BJ (cell line): ENCODE data around the gene KCNQ1OT1. TPM values are rescaled to one million over a fixed set of nuclear protein-coding genes. Genes with fewer than 3 reads are reported as not detected.

Experiments
- CTCF ChIA-PET: fragments of 350-600 bp; formaldehyde crosslinking; extraction: SDS; loops from one replicate; lab custom pipeline; 2021; ENCODE audit warnings: antibody characterized with exemption, inconsistent platforms; lab: Yijun Ruan, JAX
- POLR2A ChIA-PET: fragments of 300-600 bp; sonication (Branson Sonifier 250); formaldehyde crosslinking; extraction: SDS; loops from one replicate; lab custom pipeline; 2021; ENCODE audit warnings: antibody characterized with exemption; lab: Charles Lee
- DNase-seq: peaks from one replicate; pipeline ENCODE4 v3.0.0-alpha.2; 2011; ENCODE audit warnings: low read depth
- H3K27me3 ChIP-seq: 2 replicates; pipeline ENCODE4 v1.6.0; 2011; ENCODE audit warnings: low read length; ENCODE audit not compliant: control insufficient read depth, insufficient read depth
- H3K36me3 ChIP-seq: 2 replicates; pipeline ENCODE4 v1.5.1; 2011; ENCODE audit warnings: low read length; ENCODE audit not compliant: control insufficient read depth, insufficient read depth
- H3K4me3 ChIP-seq: 2 replicates; pipeline ENCODE4 v1.5.1; 2011; ENCODE audit warnings: low read depth, mild to moderate bottlenecking, control low read depth, low read length
- polyA plus RNA-seq: library from polyadenylated mRNA; depleted of rRNA; stranded (reverse); fragments of >200 nt; gene quantifications from 2 replicates; pipeline ENCODE4 v1.2.3, GENCODE V29; 2011
- TF ChIP-seq, protein P1 (sequence below): IDR thresholded peaks from 2 replicates; pipeline ENCODE4 v1.5.1; 2011; ENCODE audit warnings: low read depth, mild to moderate bottlenecking, control low read depth, inconsistent platforms, low read length, moderate library complexity; ENCODE audit not compliant: insufficient read depth

KCNQ1OT1 gene
- polyA plus RNA-seq, 1 experiment: 0.16 TPM

DNA sequence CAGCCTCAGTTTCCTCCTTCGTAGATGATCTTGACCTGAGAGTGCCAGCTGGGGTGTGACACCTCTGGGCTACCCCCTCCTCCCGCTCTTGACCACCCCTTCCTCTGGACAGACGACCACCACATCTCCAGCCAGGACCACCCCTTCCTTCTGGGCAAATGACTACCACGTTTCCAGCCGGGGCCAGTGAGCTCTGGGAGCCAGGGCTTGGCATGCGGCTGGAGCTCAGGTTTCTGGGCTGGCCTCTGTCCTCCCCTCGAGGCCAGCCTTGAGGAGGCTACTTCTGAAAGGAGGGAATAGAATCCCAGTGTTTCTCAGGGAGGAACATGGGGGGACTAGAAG is 120.9 kb downstream of the KCNQ1OT1 start:
- no peak for DNase-seq
- ChIA-PET CTCF (no interaction called here), POLR2A (interaction anchor here (0.6 kb wide), 1 partner anchor 304 kb away, joined by 3 read pairs; no protein-coding TSS in a partner anchor)

GRCh38 chr11:2577991-2578928 is 121.5 kb downstream of the KCNQ1OT1 start:
- no peak for DNase-seq
- Histone ChIP-seq H3K27me3 (no peaks in the 10 kb centered on the region), H3K4me3 (no peak overlapping the region), H3K36me3 (no peaks in the 10 kb centered on the region)
- ChIA-PET CTCF (no interaction called here), POLR2A (interaction anchor here (0.6 kb wide), 1 partner anchor 305 kb away, joined by 3 read pairs; no protein-coding TSS in a partner anchor)
- TF ChIP-seq, protein P1, sequence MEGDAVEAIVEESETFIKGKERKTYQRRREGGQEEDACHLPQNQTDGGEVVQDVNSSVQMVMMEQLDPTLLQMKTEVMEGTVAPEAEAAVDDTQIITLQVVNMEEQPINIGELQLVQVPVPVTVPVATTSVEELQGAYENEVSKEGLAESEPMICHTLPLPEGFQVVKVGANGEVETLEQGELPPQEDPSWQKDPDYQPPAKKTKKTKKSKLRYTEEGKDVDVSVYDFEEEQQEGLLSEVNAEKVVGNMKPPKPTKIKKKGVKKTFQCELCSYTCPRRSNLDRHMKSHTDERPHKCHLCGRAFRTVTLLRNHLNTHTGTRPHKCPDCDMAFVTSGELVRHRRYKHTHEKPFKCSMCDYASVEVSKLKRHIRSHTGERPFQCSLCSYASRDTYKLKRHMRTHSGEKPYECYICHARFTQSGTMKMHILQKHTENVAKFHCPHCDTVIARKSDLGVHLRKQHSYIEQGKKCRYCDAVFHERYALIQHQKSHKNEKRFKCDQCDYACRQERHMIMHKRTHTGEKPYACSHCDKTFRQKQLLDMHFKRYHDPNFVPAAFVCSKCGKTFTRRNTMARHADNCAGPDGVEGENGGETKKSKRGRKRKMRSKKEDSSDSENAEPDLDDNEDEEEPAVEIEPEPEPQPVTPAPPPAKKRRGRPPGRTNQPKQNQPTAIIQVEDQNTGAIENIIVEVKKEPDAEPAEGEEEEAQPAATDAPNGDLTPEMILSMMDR: no peak

More for the DNA sequence above, 120.9 kb downstream of the KCNQ1OT1 start:
- no peaks in the 10 kb centered on the region for H3K27me3 ChIP-seq
- TF ChIP-seq, protein P1: no peak
- H3K4me3 ChIP-seq: no peak overlapping the region
- H3K36me3 ChIP-seq: no peaks in the 10 kb centered on the region

DNA sequence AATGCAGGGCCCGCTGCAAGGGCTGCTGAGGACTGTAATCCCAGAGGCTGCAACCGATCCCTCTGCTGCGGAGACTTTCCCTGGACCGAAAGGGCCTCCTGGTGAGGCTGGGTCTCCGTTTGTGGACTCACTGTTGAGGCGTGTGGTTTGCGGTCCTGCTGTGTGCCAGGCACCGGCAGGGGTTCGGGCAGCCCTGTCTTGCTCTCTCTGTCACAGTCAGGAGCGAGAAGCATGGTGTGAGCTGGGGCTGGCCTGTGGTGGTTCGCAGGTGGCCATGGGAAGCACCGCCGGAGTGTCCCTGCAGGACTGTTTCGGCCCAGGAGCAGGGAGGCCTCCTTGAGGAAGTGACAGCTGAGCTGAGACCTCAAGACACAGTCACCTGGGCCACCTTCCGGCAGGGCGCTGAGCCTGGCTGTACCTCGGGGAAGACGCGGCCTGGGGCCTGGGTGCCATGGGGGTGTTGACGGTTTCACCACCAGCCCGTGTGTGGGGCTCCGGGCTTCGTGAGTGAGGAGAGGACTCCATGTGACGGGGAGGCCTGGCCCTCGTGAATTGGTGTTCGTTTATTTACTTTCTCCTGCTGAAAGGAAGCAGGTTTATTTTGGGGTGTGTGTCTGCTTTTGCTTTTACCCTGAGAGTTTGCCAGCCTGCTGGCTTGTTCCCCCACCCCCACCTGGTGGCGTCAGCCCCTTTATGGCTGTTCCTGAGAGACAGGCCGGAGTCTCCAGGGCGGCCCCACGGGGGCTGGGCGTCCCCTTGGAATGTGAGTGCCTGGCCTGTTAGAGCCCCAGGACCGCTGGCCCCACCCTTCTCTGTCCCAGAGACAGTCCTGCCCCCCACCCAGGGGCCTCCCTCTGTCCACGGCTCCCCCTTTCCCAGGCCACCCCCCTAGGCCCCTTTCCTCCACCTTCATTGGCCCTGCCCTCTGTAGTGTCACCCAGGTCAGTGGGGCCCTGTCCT is 122.5 kb downstream of the KCNQ1OT1 start:
- POLR2A ChIA-PET: no interaction called here
- TF ChIP-seq, protein P1: no peak
- H3K4me3 ChIP-seq: no peak overlapping the region
- H3K36me3 ChIP-seq: no peaks in the 10 kb centered on the region
- CTCF ChIA-PET: no interaction called here
- DNase-seq: no peak
- H3K27me3 ChIP-seq: no peaks in the 10 kb centered on the region

DNA sequence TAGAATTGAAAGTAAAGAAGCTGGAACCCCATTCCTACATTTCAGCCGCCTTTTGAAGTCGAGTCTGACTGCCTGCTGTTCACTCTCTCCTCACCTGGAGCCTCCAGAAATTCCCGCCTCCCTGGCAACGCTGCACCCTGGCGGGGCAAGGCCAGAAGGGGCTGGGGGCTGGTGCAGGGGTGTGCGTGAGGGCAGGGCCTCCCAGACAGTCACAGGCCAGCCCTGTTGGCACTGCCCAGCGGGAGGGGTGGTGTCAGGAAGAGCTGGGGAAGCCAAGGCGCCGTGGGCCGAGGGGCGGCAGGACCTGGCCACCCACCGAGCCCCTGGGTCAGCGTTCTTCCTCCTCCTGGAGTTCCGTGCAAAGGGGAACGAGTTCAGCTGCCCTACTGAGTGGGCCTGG is 123.2 kb downstream of the KCNQ1OT1 start:
- DNase-seq: no peak
- H3K27me3 ChIP-seq: no peaks in the 10 kb centered on the region
- TF ChIP-seq, protein P1: no peak
- ChIA-PET POLR2A (no interaction called here), CTCF (no interaction called here)
- no peak overlapping the region for H3K4me3 ChIP-seq
- no peaks in the 10 kb centered on the region for H3K36me3 ChIP-seq

DNA sequence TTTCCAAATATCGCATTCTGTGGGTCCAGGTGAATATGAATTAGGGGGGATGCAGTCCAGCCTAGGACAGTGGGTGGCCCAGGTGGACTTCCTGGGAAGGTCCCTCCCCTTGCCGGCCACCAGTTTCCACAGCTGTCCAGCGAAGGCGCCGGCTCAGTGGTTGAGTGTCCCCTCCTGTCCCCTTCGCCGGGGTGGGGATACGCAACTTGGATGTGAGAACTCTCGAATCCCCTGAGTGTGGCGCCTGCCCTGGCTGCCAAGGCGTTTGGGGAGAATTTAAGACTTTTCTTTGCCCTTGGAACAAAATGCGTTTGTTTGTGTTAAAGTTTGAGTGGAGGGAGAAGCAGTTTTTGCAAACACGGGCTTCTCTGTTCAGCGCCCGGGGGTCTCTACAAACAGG is 123.7 kb downstream of the KCNQ1OT1 start:
- no peak for DNase-seq
- TF ChIP-seq, protein P1: no peak
- H3K36me3 ChIP-seq: no peaks in the 10 kb centered on the region
- H3K27me3 ChIP-seq: no peaks in the 10 kb centered on the region
- H3K4me3 ChIP-seq: no peak overlapping the region
- ChIA-PET POLR2A (no interaction called here), CTCF (no interaction called here)
